C4-2B (cell line): Measurements from ENCODE around the gene FOXO1.

Source experiments
- H3K27ac ChIP-seq: fragments of 450-650 bp; 2 replicates; pipeline ENCODE4 v1.5.1; 2017
- CTCF ChIP-seq: fragments of 450-650 bp; conservative IDR thresholded peaks from 2 replicates; pipeline ENCODE4 v1.5.1; 2017; ENCODE audit warnings: mild to moderate bottlenecking
- ZFX ChIP-seq: fragments of 450-650 bp; IDR thresholded peaks from 2 replicates; pipeline ENCODE4 v1.6.1; 2017

FOXO1 gene

GRCh38 chr13:40530961-40531360 is 135.5 kb downstream of the FOXO1 start:
- no peak overlapping the region for H3K27ac ChIP-seq
- TF ChIP-seq CTCF (no peak), ZFX (no peak)

- H3K27ac ChIP-seq: no peak overlapping the region
- TF ChIP-seq ZFX (no peak), CTCF (no peak)
Measured at GRCh38 chr13:40528881-40529280, 137.6 kb downstream of the FOXO1 start.

GRCh38 chr13:40527914-40528313 is 138.5 kb downstream of the FOXO1 start:
- H3K27ac ChIP-seq: no peak overlapping the region
- TF ChIP-seq CTCF (no peak), ZFX (no peak)

- TF ChIP-seq CTCF (no peak), ZFX (no peak)
- H3K27ac ChIP-seq: no peak overlapping the region
Measured at GRCh38 chr13:40522282-40522681, 144.2 kb downstream of the FOXO1 start.

- no peak overlapping the region for H3K27ac ChIP-seq
- TF ChIP-seq ZFX (no peak), CTCF (no peak)
Measured at GRCh38 chr13:40520916-40521315, 145.5 kb downstream of the FOXO1 start.

- TF ChIP-seq CTCF (no peak), ZFX (no peak)
Measured at GRCh38 chr13:40519637-40520036, 146.8 kb downstream of the FOXO1 start.

GRCh38 chr13:40518481-40518882 is 148.0 kb downstream of the FOXO1 start:
- H3K27ac ChIP-seq: no peak overlapping the region
- TF ChIP-seq ZFX: no peak
- TF ChIP-seq CTCF: no peak

More at GRCh38 chr13:40519637-40520036, 146.8 kb downstream of the FOXO1 start:
- no peak overlapping the region for H3K27ac ChIP-seq
